Measurements from ENCODE around the gene DFFB. TPM values are rescaled to one million over a fixed set of nuclear protein-coding genes. Genes with fewer than 3 reads are reported as not detected.

The DFFB gene
- total and polyA plus RNA-seq, 2 of the 13 experiments (the other 11 are each of a cell fraction or from before 2014, with no cell fraction given): 4.6 to 9.3 TPM

DNA sequence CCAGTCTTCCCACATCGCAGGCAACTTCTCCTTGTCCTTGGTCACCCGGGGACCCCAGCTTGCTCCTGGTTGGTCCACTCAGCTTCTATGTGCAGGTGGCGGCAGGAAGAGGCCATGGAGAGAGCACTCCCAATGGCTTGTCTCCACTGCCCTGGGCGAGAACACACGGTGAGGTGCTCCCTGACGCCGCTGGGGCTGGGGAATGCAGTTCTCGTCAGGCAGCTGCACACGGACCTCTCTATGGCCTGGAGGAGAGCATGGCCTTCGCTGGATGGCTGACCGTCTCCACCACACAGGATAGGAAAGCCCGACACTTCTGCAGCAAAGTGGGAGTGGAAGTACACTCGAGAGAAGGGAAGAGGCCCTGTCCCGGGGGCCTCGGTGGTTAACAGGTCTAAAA lies 31.0 kb downstream of the DFFB start (continued):
- TF ChIP-seq, protein P1, sequence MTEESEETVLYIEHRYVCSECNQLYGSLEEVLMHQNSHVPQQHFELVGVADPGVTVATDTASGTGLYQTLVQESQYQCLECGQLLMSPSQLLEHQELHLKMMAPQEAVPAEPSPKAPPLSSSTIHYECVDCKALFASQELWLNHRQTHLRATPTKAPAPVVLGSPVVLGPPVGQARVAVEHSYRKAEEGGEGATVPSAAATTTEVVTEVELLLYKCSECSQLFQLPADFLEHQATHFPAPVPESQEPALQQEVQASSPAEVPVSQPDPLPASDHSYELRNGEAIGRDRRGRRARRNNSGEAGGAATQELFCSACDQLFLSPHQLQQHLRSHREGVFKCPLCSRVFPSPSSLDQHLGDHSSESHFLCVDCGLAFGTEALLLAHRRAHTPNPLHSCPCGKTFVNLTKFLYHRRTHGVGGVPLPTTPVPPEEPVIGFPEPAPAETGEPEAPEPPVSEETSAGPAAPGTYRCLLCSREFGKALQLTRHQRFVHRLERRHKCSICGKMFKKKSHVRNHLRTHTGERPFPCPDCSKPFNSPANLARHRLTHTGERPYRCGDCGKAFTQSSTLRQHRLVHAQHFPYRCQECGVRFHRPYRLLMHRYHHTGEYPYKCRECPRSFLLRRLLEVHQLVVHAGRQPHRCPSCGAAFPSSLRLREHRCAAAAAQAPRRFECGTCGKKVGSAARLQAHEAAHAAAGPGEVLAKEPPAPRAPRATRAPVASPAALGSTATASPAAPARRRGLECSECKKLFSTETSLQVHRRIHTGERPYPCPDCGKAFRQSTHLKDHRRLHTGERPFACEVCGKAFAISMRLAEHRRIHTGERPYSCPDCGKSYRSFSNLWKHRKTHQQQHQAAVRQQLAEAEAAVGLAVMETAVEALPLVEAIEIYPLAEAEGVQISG (CRISPR knock-in tag; IDR thresholded peaks at IDR 0.05): no peak
- no peak for TF ChIP-seq ZNF484 (CRISPR knock-in tag; IDR thresholded peaks at IDR 0.05; ENCODE audit: borderline replicate concordance, low read depth)
- no peak for TF ChIP-seq ZBTB8A (CRISPR knock-in tag; IDR thresholded peaks at IDR 0.05; ENCODE audit: borderline replicate concordance, low read depth)
- TF ChIP-seq, protein P2, sequence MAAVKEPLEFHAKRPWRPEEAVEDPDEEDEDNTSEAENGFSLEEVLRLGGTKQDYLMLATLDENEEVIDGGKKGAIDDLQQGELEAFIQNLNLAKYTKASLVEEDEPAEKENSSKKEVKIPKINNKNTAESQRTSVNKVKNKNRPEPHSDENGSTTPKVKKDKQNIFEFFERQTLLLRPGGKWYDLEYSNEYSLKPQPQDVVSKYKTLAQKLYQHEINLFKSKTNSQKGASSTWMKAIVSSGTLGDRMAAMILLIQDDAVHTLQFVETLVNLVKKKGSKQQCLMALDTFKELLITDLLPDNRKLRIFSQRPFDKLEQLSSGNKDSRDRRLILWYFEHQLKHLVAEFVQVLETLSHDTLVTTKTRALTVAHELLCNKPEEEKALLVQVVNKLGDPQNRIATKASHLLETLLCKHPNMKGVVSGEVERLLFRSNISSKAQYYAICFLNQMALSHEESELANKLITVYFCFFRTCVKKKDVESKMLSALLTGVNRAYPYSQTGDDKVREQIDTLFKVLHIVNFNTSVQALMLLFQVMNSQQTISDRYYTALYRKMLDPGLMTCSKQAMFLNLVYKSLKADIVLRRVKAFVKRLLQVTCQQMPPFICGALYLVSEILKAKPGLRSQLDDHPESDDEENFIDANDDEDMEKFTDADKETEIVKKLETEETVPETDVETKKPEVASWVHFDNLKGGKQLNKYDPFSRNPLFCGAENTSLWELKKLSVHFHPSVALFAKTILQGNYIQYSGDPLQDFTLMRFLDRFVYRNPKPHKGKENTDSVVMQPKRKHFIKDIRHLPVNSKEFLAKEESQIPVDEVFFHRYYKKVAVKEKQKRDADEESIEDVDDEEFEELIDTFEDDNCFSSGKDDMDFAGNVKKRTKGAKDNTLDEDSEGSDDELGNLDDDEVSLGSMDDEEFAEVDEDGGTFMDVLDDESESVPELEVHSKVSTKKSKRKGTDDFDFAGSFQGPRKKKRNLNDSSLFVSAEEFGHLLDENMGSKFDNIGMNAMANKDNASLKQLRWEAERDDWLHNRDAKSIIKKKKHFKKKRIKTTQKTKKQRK (IDR thresholded peaks at IDR 0.05; ENCODE audit: low read length): no peak
- no peak for TF ChIP-seq ZNF326 (CRISPR knock-in tag; IDR thresholded peaks at IDR 0.05; ENCODE audit: borderline replicate concordance)
- no peak for TF ChIP-seq NR0B2 (CRISPR knock-in tag; IDR thresholded peaks at IDR 0.05)
- no peak for TF ChIP-seq ZNF7 (CRISPR knock-in tag; IDR thresholded peaks at IDR 0.05)
- TF ChIP-seq POLR2G (IDR thresholded peaks at IDR 0.05; ENCODE audit: low read depth, low read length): 0 out of 2 replicates have a peak, but pooled peaks have one; percentile 28
- peak; percentile 69 for TF ChIP-seq AGO2 (optimal IDR thresholded peaks at IDR 0.05; ENCODE audit: low read depth, low read length)
- no peak for TF ChIP-seq SIN3A (IDR thresholded peaks at IDR 0.05; ENCODE audit: borderline replicate concordance, low read depth, low read length)
- TF ChIP-seq TEAD3 (CRISPR knock-in tag; optimal IDR thresholded peaks at IDR 0.05; ENCODE audit: borderline replicate concordance): no peak
- TF ChIP-seq STAG1 (CRISPR knock-in tag; IDR thresholded peaks at IDR 0.05): no peak
- no peak for TF ChIP-seq ZNF773 (CRISPR knock-in tag; IDR thresholded peaks at IDR 0.05; ENCODE audit: borderline replicate concordance)

Data from HepG2 (cell line).